ENCODE measurements around the gene HRCT1.
"Not testable (repeated sequence)": the region's sequence is repeated elsewhere in the genome, so short reads cannot be mapped to it uniquely, and the experiment has no call there.

Gene HRCT1

GRCh38 chr9:35918780-35919179 is 12.8 kb downstream of the HRCT1 start:
- DNase-seq (ENCODE audit: low read depth): no peak

GRCh38 chr9:35919212-35920008 is 13.4 kb downstream of the HRCT1 start:
- DNase-seq (ENCODE audit: low read depth): no peak

- no peak for DNase-seq (ENCODE audit: low read depth)
These were observed 14.1 kb downstream of the HRCT1 start for GRCh38 chr9:35920051-35920620.

- DNase-seq (ENCODE audit: low read depth): no peak
These were observed 17.6 kb downstream of the HRCT1 start for GRCh38 chr9:35923598-35923926.

- DNase-seq (ENCODE audit: low read depth): peak; percentile 33
These were observed 18.1 kb downstream of the HRCT1 start for GRCh38 chr9:35923927-35924763.

- no peak for DNase-seq (ENCODE audit: low read depth)
These were observed 22.8 kb downstream of the HRCT1 start for GRCh38 chr9:35928591-35929452.

GRCh38 chr9:35929453-35929718 is 23.4 kb downstream of the HRCT1 start:
- DNase-seq (ENCODE audit: low read depth): no peak

- no peak for DNase-seq (ENCODE audit: low read depth)
These were observed 24.5 kb downstream of the HRCT1 start for GRCh38 chr9:35930521-35930920.

- DNase-seq (ENCODE audit: low read depth): no peak
These were observed 25.0 kb downstream of the HRCT1 start for GRCh38 chr9:35930989-35931388.

- DNase-seq (ENCODE audit: low read depth): no peak
These were observed 26.7 kb downstream of the HRCT1 start for GRCh38 chr9:35932735-35933134.

- DNase-seq (ENCODE audit: low read depth): no peak
These were observed 27.6 kb downstream of the HRCT1 start for GRCh38 chr9:35933550-35934067.

GRCh38 chr9:35934069-35934468 is 28.1 kb downstream of the HRCT1 start:
- not testable (repeated sequence) for DNase-seq (ENCODE audit: low read depth)

- no peak for DNase-seq (ENCODE audit: low read depth)
These were observed 29.3 kb downstream of the HRCT1 start for GRCh38 chr9:35935261-35935660.

- DNase-seq (ENCODE audit: low read depth): no peak
These were observed 29.9 kb downstream of the HRCT1 start for GRCh38 chr9:35935755-35936509.

- DNase-seq (ENCODE audit: low read depth): no peak
These were observed 31.2 kb downstream of the HRCT1 start for GRCh38 chr9:35937227-35937626.

- no peak for DNase-seq (ENCODE audit: low read depth)
These were observed 32.7 kb downstream of the HRCT1 start for GRCh38 chr9:35938474-35939356.

GRCh38 chr9:35939679-35940250 is 33.8 kb downstream of the HRCT1 start:
- no peak for DNase-seq (ENCODE audit: low read depth)

GRCh38 chr9:35940458-35941407 is 34.7 kb downstream of the HRCT1 start:
- peak; percentile 18 for DNase-seq (ENCODE audit: low read depth)

- DNase-seq (ENCODE audit: low read depth): no peak
These were observed 36.3 kb downstream of the HRCT1 start for GRCh38 chr9:35942286-35942685.
